HCT116 (cell line): ENCODE measurements around the gene PRKAR1A.

Experiments
- EGR1 ChIP-seq: IDR thresholded peaks from 2 replicates; pipeline ENCODE4 v1.6.1; 2012; ENCODE audit warnings: low read depth
- ELF1 ChIP-seq: IDR thresholded peaks from 2 replicates; pipeline ENCODE4 v1.6.1; 2012; ENCODE audit warnings: low read depth, borderline replicate concordance
- EZH2phosphoT487 ChIP-seq: fragments of 200-600 bp; IDR thresholded peaks from 2 replicates; pipeline ENCODE4 v1.6.1; 2018; ENCODE audit warnings: antibody characterized with exemption, borderline replicate concordance
- JUND ChIP-seq: IDR thresholded peaks from 2 replicates; pipeline ENCODE4 v1.6.1; 2012
- POLR2A ChIP-seq: IDR thresholded peaks from 2 replicates; pipeline ENCODE4 v1.7.0; 2011; ENCODE audit warnings: borderline replicate concordance; ENCODE audit not compliant: insufficient read depth, insufficient read length; ENCODE audit errors: extremely low read depth
- RAD21 ChIP-seq: IDR thresholded peaks from 2 replicates; pipeline ENCODE4 v1.6.1; 2012; ENCODE audit warnings: low read depth, mild to moderate bottlenecking
- SP1 ChIP-seq: IDR thresholded peaks from 2 replicates; pipeline ENCODE4 v1.6.1; 2012; ENCODE audit warnings: low read depth
- ZNF274 ChIP-seq: fragments of 200-500 bp; sonication (Bioruptor generic); IDR thresholded peaks from 2 replicates; pipeline ENCODE4 v1.6.1; 2014; ENCODE audit warnings: mild to moderate bottlenecking, low read depth, low read length, inconsistent platforms
- TF ChIP-seq, protein P1 (sequence below): IDR thresholded peaks from 2 replicates; pipeline ENCODE4 v1.6.1; 2011; ENCODE audit warnings: mild to moderate bottlenecking, low read length, moderate library complexity; ENCODE audit not compliant: insufficient replicate concordance; ENCODE audit errors: extremely low read depth
- TF ChIP-seq, protein P2 (sequence below), 3 experiments: fragments of 200-600 bp in 1 of 3; sonication (generic) in 1 of 3; IDR thresholded peaks in 2 of 3; conservative IDR thresholded peaks in 1 of 3; 2 replicates each; pipeline ENCODE4 v1.5.1; 2012 to 2017; ENCODE audit warnings: low read depth in 2 of 3, low read length in 2 of 3, antibody characterized with exemption in 1 of 3, borderline replicate concordance in 1 of 3, control low read depth in 1 of 3, mild to moderate bottlenecking in 1 of 3, mixed read lengths in 1 of 3, mixed run types in 1 of 3, moderate library complexity in 1 of 3; ENCODE audit not compliant: insufficient read depth in 1 of 3
- TF ChIP-seq, protein P3 (sequence below): IDR thresholded peaks from 2 replicates; pipeline ENCODE4 v1.6.1; 2012; ENCODE audit warnings: low read depth
- TF ChIP-seq, protein P4 (sequence below): IDR thresholded peaks from 2 replicates; pipeline ENCODE4 v1.6.1; 2012

DNA sequence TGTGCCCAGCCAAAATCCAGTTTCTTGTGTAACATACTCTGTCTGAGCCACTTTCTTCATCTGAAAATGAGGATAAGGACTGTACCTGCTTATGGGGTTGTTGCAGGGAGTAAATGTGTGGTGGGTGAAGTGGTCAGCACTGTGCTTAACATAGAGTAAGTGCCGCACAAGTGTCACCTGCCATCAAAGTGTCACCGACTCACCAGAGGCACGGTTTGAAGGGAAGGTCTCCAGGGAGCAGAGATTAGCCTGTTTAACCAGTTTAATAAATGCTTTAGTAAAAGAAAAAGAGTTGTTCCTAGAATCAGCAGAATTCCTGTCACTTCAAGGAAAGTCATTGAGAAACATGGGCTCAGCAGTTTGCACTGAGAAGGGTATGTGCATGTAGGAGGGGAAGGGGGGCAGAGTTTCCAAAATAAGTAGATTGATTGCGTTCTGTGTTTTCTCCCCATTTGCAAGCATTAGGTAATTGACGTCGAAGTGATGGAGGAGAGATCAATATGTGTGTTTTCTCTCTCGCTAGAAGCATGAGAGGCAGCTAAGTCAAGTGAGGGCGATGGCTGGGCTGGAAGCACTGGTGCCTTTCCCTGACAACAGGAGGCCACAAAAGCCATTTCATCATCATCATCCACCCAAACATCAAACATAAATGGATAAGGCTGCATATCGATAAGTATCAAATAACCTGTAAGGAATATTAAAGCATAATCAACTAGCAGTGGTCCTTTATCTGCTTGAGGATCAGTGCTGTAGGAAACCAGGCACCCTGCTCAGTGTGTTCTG lies 69.8 kb downstream of the PRKAR1A start:
- TF ChIP-seq RAD21: no peak
- TF ChIP-seq, protein P1, sequence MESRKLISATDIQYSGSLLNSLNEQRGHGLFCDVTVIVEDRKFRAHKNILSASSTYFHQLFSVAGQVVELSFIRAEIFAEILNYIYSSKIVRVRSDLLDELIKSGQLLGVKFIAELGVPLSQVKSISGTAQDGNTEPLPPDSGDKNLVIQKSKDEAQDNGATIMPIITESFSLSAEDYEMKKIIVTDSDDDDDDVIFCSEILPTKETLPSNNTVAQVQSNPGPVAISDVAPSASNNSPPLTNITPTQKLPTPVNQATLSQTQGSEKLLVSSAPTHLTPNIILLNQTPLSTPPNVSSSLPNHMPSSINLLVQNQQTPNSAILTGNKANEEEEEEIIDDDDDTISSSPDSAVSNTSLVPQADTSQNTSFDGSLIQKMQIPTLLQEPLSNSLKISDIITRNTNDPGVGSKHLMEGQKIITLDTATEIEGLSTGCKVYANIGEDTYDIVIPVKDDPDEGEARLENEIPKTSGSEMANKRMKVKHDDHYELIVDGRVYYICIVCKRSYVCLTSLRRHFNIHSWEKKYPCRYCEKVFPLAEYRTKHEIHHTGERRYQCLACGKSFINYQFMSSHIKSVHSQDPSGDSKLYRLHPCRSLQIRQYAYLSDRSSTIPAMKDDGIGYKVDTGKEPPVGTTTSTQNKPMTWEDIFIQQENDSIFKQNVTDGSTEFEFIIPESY: no peak
- no peak for TF ChIP-seq JUND
- TF ChIP-seq ELF1: no peak
- TF ChIP-seq ZNF274: no peak
- TF ChIP-seq SP1: no peak
- TF ChIP-seq, protein P2, sequence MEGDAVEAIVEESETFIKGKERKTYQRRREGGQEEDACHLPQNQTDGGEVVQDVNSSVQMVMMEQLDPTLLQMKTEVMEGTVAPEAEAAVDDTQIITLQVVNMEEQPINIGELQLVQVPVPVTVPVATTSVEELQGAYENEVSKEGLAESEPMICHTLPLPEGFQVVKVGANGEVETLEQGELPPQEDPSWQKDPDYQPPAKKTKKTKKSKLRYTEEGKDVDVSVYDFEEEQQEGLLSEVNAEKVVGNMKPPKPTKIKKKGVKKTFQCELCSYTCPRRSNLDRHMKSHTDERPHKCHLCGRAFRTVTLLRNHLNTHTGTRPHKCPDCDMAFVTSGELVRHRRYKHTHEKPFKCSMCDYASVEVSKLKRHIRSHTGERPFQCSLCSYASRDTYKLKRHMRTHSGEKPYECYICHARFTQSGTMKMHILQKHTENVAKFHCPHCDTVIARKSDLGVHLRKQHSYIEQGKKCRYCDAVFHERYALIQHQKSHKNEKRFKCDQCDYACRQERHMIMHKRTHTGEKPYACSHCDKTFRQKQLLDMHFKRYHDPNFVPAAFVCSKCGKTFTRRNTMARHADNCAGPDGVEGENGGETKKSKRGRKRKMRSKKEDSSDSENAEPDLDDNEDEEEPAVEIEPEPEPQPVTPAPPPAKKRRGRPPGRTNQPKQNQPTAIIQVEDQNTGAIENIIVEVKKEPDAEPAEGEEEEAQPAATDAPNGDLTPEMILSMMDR (IDR thresholded peaks at IDR 0.05 in 2 of 3, conservative IDR thresholded peaks at IDR 0.05 in 1 of 3; ENCODE audit: borderline replicate concordance in 1 of 3, insufficient read depth in 1 of 3, low read depth in 2 of 3, low read length in 2 of 3): no peak
- TF ChIP-seq, protein P3, sequence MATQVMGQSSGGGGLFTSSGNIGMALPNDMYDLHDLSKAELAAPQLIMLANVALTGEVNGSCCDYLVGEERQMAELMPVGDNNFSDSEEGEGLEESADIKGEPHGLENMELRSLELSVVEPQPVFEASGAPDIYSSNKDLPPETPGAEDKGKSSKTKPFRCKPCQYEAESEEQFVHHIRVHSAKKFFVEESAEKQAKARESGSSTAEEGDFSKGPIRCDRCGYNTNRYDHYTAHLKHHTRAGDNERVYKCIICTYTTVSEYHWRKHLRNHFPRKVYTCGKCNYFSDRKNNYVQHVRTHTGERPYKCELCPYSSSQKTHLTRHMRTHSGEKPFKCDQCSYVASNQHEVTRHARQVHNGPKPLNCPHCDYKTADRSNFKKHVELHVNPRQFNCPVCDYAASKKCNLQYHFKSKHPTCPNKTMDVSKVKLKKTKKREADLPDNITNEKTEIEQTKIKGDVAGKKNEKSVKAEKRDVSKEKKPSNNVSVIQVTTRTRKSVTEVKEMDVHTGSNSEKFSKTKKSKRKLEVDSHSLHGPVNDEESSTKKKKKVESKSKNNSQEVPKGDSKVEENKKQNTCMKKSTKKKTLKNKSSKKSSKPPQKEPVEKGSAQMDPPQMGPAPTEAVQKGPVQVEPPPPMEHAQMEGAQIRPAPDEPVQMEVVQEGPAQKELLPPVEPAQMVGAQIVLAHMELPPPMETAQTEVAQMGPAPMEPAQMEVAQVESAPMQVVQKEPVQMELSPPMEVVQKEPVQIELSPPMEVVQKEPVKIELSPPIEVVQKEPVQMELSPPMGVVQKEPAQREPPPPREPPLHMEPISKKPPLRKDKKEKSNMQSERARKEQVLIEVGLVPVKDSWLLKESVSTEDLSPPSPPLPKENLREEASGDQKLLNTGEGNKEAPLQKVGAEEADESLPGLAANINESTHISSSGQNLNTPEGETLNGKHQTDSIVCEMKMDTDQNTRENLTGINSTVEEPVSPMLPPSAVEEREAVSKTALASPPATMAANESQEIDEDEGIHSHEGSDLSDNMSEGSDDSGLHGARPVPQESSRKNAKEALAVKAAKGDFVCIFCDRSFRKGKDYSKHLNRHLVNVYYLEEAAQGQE: no peak
- no peak for TF ChIP-seq EZH2phosphoT487
- TF ChIP-seq, protein P4, sequence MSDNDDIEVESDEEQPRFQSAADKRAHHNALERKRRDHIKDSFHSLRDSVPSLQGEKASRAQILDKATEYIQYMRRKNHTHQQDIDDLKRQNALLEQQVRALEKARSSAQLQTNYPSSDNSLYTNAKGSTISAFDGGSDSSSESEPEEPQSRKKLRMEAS: no peak
- no peak for TF ChIP-seq EGR1
- no peak for TF ChIP-seq POLR2A
